ENCODE results near the gene IFI27L1. TPM values are rescaled to one million over a fixed set of nuclear protein-coding genes. Genes with fewer than 3 reads are reported as not detected.

The IFI27L1 gene
- total RNA-seq, 4 donors from 2014 or later, result 7.1 to 10.3 (median 8.3) TPM

DNA sequence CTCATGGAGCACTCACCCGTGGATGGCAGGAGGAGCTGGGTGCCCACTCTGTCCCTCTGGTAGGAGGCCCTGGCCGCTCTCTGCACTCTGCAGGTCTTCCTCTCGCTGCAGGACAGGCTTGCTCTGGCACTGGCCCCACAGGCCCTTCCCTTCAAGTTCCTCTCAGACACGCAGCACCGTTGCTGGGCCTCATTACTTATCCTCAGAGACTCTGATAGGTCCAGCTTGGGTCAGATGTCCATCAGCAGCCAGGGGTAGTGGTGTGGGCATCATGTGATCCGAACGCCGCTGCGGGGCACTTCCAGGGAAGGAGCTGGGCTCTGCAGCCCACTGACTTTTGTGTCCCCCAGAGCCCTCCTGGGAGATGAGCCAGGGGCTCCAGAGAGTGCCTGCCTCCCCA lies 43.2 kb upstream of the IFI27L1 start:
- no peak overlapping the region for H3K4me3 ChIP-seq
- no peaks in the 10 kb centered on the region for H3K36me3 ChIP-seq
- in situ Hi-C loops (cut with MboI; ENCODE audit: low sequenced_read_pairs in 4 of 4), result loop anchor here (5.0 kb wide), 1 partner anchor 99 kb away; no protein-coding TSS in a partner anchor
- H3K27me3 ChIP-seq, result no peaks in the 10 kb centered on the region
- DNase-seq (no peak), ATAC-seq (no peak)
- H3K27ac ChIP-seq, result no peak overlapping the region
- no peak for TF ChIP-seq POLR2A (IDR thresholded peaks at IDR 0.05)
- TF ChIP-seq, protein P1, sequence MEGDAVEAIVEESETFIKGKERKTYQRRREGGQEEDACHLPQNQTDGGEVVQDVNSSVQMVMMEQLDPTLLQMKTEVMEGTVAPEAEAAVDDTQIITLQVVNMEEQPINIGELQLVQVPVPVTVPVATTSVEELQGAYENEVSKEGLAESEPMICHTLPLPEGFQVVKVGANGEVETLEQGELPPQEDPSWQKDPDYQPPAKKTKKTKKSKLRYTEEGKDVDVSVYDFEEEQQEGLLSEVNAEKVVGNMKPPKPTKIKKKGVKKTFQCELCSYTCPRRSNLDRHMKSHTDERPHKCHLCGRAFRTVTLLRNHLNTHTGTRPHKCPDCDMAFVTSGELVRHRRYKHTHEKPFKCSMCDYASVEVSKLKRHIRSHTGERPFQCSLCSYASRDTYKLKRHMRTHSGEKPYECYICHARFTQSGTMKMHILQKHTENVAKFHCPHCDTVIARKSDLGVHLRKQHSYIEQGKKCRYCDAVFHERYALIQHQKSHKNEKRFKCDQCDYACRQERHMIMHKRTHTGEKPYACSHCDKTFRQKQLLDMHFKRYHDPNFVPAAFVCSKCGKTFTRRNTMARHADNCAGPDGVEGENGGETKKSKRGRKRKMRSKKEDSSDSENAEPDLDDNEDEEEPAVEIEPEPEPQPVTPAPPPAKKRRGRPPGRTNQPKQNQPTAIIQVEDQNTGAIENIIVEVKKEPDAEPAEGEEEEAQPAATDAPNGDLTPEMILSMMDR (IDR thresholded peaks at IDR 0.05 in 4 of 5, conservative IDR thresholded peaks at IDR 0.05 in 1 of 5), result no peak
- H3K4me1 ChIP-seq, result peaks cover 0 to 4% of the 10 kb centered on the region in 2 donors
- no peaks in the 10 kb centered on the region for H3K9me3 ChIP-seq
- intact Hi-C loops (cut with DNase I; ENCODE audit: low total_unique reads), result no loop called here

DNA sequence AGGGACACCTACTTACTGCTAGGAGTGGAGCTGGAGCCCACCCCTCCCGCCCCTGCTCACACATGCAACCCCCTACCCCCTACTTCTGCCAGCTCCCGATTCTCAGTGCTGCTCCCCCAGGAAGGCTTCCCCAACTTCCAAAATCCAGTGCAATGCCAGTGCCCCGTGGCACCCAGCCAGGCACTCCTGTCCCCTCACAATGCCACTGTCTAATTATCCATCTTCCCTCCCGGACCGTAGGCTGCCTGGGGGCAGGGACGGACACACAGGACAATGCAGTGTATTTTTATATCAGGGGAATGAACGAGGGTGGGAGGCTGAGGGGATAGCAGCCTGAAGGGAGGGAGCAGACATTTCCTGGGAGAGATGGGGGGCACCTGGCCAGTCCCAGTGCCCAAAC lies 42.6 kb upstream of the IFI27L1 start:
- Histone ChIP-seq H3K27ac (no peak overlapping the region), H3K4me3 (no peak overlapping the region), H3K4me1 (peaks cover 0 to 4% of the 10 kb centered on the region in 2 donors), H3K36me3 (no peaks in the 10 kb centered on the region), H3K27me3 (no peaks in the 10 kb centered on the region), H3K9me3 (no peaks in the 10 kb centered on the region)
- in situ Hi-C loops (cut with MboI; ENCODE audit: low sequenced_read_pairs in 4 of 4) (loop anchor here (5.0 kb wide), 1 partner anchor 99 kb away; no protein-coding TSS in a partner anchor), intact Hi-C loops (cut with DNase I; ENCODE audit: low total_unique reads) (no loop called here)
- TF ChIP-seq, protein P1 (IDR thresholded peaks at IDR 0.05 in 4 of 5, conservative IDR thresholded peaks at IDR 0.05 in 1 of 5), result no peak
- TF ChIP-seq POLR2A (IDR thresholded peaks at IDR 0.05), result no peak
- DNase-seq, result no peak
- no peak for ATAC-seq

DNA sequence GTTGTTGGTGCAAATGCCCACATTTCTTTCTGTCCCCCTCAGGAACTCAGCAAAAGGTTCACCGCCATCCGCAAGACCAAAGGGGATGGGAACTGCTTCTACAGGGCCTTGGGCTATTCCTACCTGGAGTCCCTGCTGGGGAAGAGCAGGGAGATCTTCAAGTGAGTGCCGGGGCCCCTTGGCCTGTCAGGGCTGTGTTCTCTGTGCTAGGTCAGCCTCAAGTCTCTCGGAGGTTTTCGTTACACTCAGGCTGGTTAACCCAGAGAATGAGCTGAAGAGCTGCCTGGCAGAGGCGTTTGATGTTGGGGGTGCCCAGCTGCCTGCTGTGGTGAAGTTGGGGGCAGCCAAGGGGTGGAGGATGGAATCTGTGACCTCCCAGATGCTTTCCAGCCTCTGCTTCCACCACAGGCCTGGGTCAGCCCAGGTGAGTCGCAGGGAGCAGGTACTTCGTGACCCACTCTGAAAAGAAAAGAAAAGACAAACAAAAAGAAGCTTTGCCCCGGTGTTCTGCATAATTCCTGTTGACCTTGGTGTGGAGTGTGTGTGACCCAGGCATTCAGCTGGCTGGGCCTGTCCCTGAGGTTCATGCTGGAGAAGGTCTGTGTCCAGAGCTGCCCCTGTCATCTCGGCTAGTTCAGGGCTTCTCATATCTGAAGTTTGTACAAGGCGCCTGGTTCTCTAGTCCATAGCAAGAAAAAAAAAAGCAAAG lies 42.0 kb upstream of the IFI27L1 start:
- H3K36me3 ChIP-seq, result no peaks in the 10 kb centered on the region
- H3K4me3 ChIP-seq, result no peak overlapping the region
- peaks cover 0 to 4% of the 10 kb centered on the region in 2 donors for H3K4me1 ChIP-seq
- in situ Hi-C loops (cut with MboI; ENCODE audit: low sequenced_read_pairs in 4 of 4), result loop anchor here (5.0 kb wide), 1 partner anchor 98 kb away; no protein-coding TSS in a partner anchor
- no peaks in the 10 kb centered on the region for H3K27me3 ChIP-seq
- ATAC-seq (no peak), DNase-seq (no peak)
- intact Hi-C loops (cut with DNase I; ENCODE audit: low total_unique reads), result no loop called here
- TF ChIP-seq POLR2A (IDR thresholded peaks at IDR 0.05), result no peak
- TF ChIP-seq, protein P1 (IDR thresholded peaks at IDR 0.05 in 4 of 5, conservative IDR thresholded peaks at IDR 0.05 in 1 of 5), result no peak
- no peaks in the 10 kb centered on the region for H3K9me3 ChIP-seq
- H3K27ac ChIP-seq, result no peak overlapping the region

DNA sequence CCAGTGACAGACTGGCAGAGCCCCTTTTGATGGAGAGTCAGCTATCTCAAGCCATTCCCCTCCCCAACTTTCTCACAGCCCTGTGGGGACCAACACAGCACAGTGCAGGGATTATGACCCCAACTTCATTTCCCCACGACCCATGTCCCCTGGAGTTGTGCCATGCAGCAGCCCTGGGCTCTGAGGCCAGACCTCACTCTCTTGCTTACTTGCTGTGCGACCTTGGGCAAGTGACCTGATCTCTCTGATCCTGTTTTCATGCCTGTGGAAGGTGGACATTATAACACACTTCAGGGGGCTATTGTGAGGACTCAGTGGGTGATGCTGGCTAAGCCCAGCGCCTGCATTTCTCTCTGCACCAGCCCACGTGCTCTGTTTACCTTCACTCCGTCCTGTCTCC lies 40.9 kb upstream of the IFI27L1 start:
- Histone ChIP-seq H3K36me3 (no peaks in the 10 kb centered on the region), H3K4me1 (peaks cover 0 to 4% of the 10 kb centered on the region in 2 donors), H3K4me3 (no peak overlapping the region), H3K27me3 (no peaks in the 10 kb centered on the region), H3K27ac (no peak overlapping the region), H3K9me3 (no peaks in the 10 kb centered on the region)
- intact Hi-C loops (cut with DNase I; ENCODE audit: low total_unique reads) (no loop called here), in situ Hi-C loops (cut with MboI; ENCODE audit: low sequenced_read_pairs in 4 of 4) (no loop called here)
- DNase-seq (no peak), ATAC-seq (no peak)
- no peak for TF ChIP-seq POLR2A (IDR thresholded peaks at IDR 0.05)
- TF ChIP-seq, protein P1 (IDR thresholded peaks at IDR 0.05 in 4 of 5, conservative IDR thresholded peaks at IDR 0.05 in 1 of 5), result no peak
